ENCODE data around the gene RPH3AL. TPM values are rescaled to one million over a fixed set of nuclear protein-coding genes. Genes with fewer than 3 reads are reported as not detected.
"Not testable (repeated sequence)": the region's sequence is repeated elsewhere in the genome, so short reads cannot be mapped to it uniquely, and the experiment has no call there.

RPH3AL gene
- total RNA-seq, 1 donor = 2.0 TPM

DNA sequence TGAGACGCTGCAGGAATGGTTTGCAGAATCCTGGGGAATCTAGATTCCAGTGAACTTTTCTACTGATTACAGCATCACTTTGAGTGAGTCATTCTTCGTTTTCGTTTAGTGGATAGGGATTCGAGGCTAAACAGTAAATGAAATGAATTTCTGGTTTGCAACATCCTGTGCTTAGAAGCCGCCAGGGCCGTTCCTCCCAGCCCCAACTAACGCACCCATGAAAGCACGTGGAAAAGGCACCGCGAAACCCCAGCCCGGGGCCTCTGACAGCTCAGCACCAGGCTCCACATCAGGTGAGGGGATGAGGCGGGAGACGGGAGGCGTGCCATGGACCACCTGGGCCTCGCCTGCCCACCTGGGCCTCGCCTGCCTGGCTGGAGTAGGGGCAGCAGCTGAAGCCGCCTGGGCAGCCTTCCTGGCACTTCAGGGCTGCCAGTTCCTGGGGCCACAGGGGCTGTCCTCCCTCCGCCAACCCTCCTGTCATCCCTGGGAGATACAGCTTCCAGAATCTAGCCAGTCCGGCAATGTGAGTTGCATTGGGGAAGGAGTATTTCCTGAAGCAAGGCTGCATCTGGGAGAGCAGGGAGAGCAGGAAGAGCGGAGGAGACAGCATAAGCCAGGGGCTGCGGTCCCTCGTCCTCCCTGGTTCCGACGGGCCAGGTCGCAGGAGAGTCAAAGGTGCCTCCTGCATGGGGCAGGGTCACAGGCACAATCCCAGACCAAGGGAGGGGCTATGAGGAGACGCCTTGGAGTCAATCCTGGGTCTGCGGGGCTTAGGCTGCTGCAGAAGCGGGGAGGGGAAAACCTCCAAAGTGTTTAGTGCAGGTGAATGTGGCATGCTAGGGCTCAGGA is 78.4 kb downstream of the RPH3AL start:
- DNase-seq (ENCODE audit: low read depth) = no peak
- H3K4me3 ChIP-seq (ENCODE audit: low read depth, low read length) = no peak overlapping the region
- TF ChIP-seq, protein P1, sequence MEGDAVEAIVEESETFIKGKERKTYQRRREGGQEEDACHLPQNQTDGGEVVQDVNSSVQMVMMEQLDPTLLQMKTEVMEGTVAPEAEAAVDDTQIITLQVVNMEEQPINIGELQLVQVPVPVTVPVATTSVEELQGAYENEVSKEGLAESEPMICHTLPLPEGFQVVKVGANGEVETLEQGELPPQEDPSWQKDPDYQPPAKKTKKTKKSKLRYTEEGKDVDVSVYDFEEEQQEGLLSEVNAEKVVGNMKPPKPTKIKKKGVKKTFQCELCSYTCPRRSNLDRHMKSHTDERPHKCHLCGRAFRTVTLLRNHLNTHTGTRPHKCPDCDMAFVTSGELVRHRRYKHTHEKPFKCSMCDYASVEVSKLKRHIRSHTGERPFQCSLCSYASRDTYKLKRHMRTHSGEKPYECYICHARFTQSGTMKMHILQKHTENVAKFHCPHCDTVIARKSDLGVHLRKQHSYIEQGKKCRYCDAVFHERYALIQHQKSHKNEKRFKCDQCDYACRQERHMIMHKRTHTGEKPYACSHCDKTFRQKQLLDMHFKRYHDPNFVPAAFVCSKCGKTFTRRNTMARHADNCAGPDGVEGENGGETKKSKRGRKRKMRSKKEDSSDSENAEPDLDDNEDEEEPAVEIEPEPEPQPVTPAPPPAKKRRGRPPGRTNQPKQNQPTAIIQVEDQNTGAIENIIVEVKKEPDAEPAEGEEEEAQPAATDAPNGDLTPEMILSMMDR (IDR thresholded peaks at IDR 0.05; ENCODE audit: insufficient read depth, low read length) = no peak

DNA sequence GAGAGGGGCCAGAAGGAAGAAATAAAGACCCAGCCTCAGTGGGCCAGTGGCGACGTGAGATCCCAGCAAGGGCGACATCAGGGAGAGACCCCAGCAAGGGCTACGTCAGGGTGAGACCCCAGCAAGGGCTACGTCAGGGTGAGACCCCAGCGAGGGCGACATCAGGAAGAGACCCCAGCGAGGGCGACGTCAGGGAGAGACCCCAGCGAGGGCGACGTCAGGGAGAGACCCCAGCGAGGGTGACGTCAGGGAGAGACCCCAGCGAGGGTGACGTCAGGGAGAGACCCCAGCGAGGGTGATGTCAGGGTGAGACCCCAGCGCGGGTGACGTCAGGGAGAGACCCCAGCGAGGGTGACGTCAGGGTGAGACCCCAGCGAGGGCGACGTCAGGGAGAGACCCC is 79.8 kb downstream of the RPH3AL start:
- not testable (repeated sequence) for H3K4me3 ChIP-seq (ENCODE audit: low read depth, low read length); DNase-seq (ENCODE audit: low read depth)

DNA sequence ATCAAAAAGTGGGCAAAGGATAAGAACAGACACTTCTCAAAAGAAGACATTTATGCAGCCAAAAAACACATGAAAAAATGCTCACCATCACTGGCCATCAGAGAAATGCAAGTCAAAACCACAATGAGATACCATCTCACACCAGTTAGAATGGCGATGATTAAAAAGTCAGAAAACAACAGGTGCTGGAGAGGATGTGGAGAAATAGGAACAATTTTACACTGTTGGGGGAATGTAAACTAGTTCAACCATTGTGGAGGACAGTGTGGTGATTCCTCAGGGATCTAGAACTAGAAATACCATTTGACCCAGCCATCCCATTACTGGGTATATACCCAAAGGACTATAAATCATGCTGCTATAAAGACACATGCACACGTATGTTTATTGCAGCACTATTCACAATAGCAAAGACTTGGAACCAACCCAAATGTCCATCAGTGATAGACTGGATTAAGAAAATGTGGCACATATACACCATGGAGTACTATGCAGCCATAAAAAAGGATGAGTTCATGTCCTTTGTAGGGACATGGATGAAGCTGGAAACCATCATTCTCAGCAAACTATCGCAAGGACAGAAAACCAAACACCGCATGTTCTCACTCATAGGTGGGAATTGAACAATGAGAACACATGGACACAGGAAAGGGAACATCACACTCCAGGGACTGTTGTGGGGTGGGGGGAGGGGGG is 80.5 kb downstream of the RPH3AL start:
- not testable (repeated sequence) for H3K4me3 ChIP-seq (ENCODE audit: low read depth, low read length); DNase-seq (ENCODE audit: low read depth)

DNA sequence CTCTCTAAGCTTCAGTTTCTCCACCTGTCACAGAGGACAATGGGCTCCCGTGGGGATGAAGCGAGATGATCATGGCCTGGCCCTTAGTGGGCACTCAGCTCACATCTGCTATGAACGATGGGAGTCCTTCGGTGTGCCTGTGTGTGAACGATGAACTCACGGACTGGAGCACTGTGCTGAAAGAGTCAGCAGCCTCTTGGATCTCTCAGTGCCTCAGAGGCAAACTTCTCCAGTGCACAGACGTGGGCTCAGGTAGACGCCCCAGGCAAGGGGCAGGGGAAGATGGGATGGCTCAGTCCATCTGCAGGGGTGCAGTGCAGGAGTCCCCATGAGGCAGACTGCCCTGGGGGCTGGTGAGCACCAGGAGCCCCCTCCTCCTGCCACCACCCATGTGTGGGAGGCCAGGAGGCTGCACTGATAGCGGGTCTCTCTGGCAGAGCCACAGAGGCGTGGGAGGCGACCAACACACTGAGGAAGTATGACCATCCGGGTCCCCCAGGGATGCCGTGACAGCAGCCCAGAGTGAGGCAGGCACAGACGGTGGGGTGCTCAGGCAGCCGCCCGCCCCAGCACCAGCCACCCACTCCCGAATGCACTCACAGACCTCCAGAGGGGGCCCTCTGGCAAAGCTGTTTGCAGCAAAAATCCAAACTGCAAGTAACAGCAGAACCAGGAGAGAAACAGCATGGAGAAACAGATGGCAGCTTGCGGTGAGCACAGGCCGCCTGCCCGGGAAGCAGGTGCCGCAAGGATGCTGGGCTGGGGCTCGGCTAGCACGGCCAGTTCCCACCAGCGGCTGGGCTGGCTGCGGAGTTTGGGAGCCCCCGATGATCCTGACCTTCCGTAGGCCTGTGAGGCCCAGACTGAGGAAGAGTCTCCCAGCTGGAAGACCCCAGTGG is 82.7 kb downstream of the RPH3AL start:
- no peak for DNase-seq (ENCODE audit: low read depth)
- no peak overlapping the region for H3K4me3 ChIP-seq (ENCODE audit: low read depth, low read length)
- TF ChIP-seq, protein P1 (IDR thresholded peaks at IDR 0.05; ENCODE audit: insufficient read depth, low read length) = no peak

DNA sequence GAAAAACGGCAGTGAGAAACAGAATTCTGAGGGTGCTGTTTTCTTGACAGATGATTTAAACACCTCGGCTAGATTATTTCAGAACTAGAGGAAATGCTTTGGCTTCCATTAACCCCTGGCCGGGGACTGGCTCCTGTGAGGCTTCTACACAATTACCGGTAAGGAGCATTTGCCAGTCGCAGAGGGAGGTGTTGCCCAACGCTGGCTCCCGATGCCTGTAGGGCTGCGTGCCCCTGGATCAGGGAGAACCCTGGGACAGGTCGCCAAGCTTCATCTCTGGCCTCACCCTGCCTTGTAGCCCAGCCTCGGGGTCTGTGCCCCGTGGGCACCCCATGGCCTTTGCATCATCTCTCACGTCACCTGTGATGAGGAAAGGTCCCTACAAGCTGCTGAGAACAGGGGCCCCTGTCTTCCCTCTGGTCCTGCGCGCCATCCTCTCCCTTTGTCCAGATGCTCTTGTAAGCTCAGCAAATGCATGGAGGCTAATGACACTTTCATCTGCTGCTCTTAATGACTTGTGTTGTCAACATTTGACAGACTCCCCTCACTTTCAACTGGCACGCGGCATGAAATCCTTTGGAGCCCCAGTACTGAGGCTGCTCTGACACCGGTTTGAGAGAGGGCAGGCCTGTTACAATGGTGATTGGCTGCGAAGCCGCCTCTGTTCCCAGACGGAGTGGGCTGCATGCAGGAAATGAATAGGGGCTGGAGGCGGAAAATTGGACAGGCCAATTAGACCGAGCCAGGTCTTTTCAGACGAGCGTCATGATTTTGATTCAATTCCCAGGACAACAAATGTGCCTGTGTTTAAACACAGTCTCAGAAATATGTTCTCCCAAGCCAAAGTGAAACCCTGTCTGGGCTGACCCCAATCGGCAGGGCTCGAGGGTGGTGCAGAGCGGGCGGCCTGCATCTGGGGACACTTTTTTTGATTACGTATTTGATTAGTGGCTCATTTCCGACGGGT is 85.6 kb downstream of the RPH3AL start:
- TF ChIP-seq, protein P1 (IDR thresholded peaks at IDR 0.05; ENCODE audit: insufficient read depth, low read length) = no peak
- H3K4me3 ChIP-seq (ENCODE audit: low read depth, low read length) = no peak overlapping the region
- DNase-seq (ENCODE audit: low read depth) = peak; percentile 5

DNA sequence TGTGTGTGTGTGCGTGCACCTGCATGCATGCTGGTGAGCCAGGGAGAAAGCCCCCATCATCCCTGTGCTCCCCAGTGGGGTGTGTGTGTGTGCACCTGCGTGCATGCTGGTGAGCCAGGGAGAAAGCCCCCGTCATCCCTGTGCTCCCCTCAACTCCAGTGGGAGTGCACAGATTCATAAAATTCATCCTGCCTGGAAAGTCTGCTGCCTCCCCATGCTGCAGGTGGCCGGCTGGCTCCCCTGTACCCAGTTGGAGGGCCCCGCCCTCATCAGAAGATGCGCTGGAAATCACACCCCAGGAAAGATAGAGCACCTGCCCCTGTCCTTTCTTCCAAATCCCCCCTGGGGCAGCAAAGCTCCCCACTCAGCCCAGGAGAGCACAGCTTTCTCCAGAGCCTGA is 86.4 kb downstream of the RPH3AL start:
- H3K4me3 ChIP-seq (ENCODE audit: low read depth, low read length) = no peak overlapping the region
- TF ChIP-seq, protein P1 (IDR thresholded peaks at IDR 0.05; ENCODE audit: insufficient read depth, low read length) = no peak
- no peak for DNase-seq (ENCODE audit: low read depth)

DNA sequence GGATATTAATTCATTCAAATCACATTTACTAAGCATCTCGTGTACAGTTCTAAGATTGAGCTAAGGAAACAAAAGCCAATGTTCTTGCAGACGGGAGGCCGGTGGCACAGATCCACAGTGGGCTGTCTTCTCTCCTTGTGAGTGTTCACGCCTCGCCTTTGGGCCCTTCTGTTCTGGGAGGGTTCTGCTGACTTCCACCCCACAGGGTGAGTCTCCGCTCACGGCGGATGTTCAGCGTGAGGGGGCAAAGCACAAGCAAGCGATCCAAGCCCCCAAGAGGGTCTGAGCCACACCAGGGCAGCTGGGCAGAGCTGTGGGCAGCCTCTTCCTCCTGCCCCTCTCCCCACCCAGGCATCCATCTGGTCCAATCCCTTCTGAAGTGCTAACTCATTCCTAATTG is 86.9 kb downstream of the RPH3AL start:
- TF ChIP-seq, protein P1 (IDR thresholded peaks at IDR 0.05; ENCODE audit: insufficient read depth, low read length) = no peak
- no peak overlapping the region for H3K4me3 ChIP-seq (ENCODE audit: low read depth, low read length)
- no peak for DNase-seq (ENCODE audit: low read depth)
